DOHH2 (cell line): ENCODE measurements around the gene MACROD1.

Experiments used
- EZH2phosphoT487 ChIP-seq: fragments of 200-600 bp; sonication (generic); IDR thresholded peaks from 2 replicates; pipeline ENCODE4 v1.6.1; 2017; ENCODE audit warnings: borderline replicate concordance, mild to moderate bottlenecking, antibody characterized with exemption, low read length, moderate library complexity, mixed read lengths
- TF ChIP-seq, protein P1 (sequence below): fragments of 200-600 bp; sonication (generic); IDR thresholded peaks from one replicate; pipeline ENCODE4 v1.5.1; 2014; ENCODE audit warnings: antibody characterized with exemption, mild to moderate bottlenecking, low read depth, low read length; ENCODE audit not compliant: poor library complexity, severe bottlenecking

DNA sequence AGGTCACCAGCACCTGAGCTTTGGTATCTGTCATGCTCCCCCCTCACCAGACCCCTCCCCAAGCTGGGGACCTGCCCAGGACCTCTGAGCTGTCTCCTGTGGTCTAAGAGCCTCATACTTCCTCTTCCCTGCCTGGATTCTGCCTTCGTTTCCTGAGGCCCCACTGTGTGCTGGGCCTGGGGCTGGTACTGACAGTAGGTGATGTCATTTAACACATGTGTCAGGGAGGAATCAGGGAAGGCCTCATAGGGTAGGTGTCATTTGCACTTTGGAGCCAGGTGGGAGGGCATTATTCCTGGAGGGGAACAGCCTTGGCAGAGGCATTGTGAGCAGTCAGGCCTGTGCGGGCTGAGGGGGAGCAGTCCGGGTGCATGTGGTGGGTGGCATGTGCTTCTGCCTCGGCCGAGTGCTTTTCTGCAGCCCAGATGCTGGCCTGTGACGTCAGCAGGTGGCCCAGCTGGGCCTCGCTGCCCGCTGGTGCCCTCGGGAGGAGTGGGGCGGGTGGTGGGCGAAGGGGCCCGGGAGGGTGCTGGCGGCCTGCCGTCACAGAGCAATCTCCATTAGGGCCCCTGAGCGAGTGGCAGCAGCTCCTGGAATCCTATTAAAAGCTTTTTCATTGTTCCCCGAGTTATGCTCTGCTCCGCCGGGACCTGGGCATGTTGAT lies 121.1 kb downstream of the MACROD1 start:
- TF ChIP-seq, protein P1, sequence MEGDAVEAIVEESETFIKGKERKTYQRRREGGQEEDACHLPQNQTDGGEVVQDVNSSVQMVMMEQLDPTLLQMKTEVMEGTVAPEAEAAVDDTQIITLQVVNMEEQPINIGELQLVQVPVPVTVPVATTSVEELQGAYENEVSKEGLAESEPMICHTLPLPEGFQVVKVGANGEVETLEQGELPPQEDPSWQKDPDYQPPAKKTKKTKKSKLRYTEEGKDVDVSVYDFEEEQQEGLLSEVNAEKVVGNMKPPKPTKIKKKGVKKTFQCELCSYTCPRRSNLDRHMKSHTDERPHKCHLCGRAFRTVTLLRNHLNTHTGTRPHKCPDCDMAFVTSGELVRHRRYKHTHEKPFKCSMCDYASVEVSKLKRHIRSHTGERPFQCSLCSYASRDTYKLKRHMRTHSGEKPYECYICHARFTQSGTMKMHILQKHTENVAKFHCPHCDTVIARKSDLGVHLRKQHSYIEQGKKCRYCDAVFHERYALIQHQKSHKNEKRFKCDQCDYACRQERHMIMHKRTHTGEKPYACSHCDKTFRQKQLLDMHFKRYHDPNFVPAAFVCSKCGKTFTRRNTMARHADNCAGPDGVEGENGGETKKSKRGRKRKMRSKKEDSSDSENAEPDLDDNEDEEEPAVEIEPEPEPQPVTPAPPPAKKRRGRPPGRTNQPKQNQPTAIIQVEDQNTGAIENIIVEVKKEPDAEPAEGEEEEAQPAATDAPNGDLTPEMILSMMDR: no peak
- no peak for TF ChIP-seq EZH2phosphoT487
